Calu3 (cell line): ENCODE measurements around the gene PCSK6. TPM values are rescaled to one million over a fixed set of nuclear protein-coding genes. Genes with fewer than 3 reads are reported as not detected.

Experiments
- BruUV-seq: library from RNA; stranded (reverse); fragments of 400-500 nt; replicated peaks from 2 replicates; lab custom pipeline; 2021; lab: Mats Ljungman, UMichigan
- CTCF ChIA-PET: fragments of 300-600 bp; sonication (Branson Sonifier 250); formaldehyde crosslinking; loops from one replicate; lab custom pipeline; 2022; ENCODE audit warnings: antibody characterized with exemption; lab: Charles Lee
- DNase-seq: peaks from one replicate; pipeline ENCODE4 v3.0.0; 2022
- H3K27ac Mint-ChIP-seq: one replicate; pipeline ENCODE4 v1.8.0; 2022; ENCODE audit warnings: mixed read lengths; ENCODE audit not compliant: unreplicated experiment
- H3K27me3 Mint-ChIP-seq: one replicate; pipeline ENCODE4 v1.8.0; 2022; ENCODE audit warnings: mixed read lengths; ENCODE audit not compliant: unreplicated experiment
- H3K36me3 Mint-ChIP-seq: one replicate; pipeline ENCODE4 v1.8.0; 2022; ENCODE audit warnings: mild to moderate bottlenecking, moderate library complexity, mixed read lengths; ENCODE audit not compliant: insufficient read depth, unreplicated experiment
- H3K4me1 Mint-ChIP-seq: one replicate; pipeline ENCODE4 v1.8.0; 2022; ENCODE audit warnings: mild to moderate bottlenecking, low read depth, mixed read lengths; ENCODE audit not compliant: unreplicated experiment
- H3K4me3 Mint-ChIP-seq: one replicate; pipeline ENCODE4 v1.8.0; 2022; ENCODE audit warnings: mild to moderate bottlenecking, low read depth, moderate library complexity, mixed read lengths; ENCODE audit not compliant: unreplicated experiment
- H3K9me3 Mint-ChIP-seq: one replicate; pipeline ENCODE4 v1.8.0; 2022; ENCODE audit warnings: low read depth, mixed read lengths; ENCODE audit not compliant: unreplicated experiment
- intact Hi-C: fragments of 100-400 bp; cut with micrococcal nuclease; formaldehyde crosslinking; loops from one replicate; pipeline ENCODE4 v1.10.0; 2022; ENCODE audit not compliant: unreplicated experiment
- total RNA-seq: library from RNA; stranded (reverse); gene quantifications from 2 replicates; pipeline ENCODE4 v1.2.3, GENCODE V29; 2022
- TF ChIP-seq, protein P1 (sequence below): fragments of 200-600 bp; IDR thresholded peaks from one replicate; pipeline ENCODE4 v1.8.0; 2022; ENCODE audit warnings: antibody characterized with exemption; ENCODE audit not compliant: unreplicated experiment

The PCSK6 gene
- total RNA-seq, 1 experiment from 2014 or later, result 5.1 TPM

DNA sequence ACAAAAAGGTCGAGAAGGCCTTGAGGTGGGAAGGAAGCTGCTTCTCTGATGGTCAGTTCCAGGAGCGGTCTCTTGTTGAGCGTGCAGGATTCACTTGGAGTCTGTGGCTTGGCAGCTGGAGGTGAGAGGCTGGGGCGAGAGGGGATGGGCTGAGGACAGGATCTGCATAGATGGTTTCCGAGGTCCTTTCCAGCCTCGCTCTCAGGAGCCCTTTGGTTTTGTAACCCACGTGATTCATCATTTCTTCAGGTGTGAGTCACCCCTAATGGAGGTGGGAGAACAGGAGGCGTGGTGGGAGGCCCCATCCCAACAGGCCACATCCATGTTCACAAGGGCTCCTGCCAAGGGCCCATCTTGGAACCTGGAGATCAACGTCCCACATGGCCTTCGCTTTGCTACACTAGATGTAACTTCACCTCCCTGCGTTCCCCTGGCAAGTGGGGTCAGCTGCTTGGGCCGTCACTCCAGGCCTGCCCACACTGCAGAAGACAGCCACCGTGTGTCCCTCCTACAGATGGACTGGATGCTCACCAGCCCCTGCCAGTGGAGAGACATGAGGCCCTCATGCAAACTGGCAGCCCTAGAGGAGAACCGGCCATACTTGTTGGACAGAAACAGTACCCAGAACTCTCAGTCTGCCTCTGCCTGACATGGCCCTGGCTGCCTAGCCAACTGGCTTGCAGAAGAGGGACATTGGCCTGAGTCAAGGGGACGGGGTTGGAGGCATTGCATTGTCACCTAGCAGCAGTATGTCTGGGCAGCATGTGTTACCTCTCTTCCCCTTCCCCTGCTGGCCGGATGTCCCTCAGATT lies 1.6 kb upstream of the PCSK6 start:
- intact Hi-C loops, result no loop called here
- no peak for DNase-seq
- CTCF ChIA-PET, result no interaction called here
- no TSS peak for BruUV-seq
- peaks cover 68% of the 10 kb centered on the region for H3K27me3 Mint-ChIP-seq
- no peak overlapping the region for H3K4me3 Mint-ChIP-seq
- no peaks in the 10 kb centered on the region for H3K9me3 Mint-ChIP-seq
- TF ChIP-seq, protein P1, sequence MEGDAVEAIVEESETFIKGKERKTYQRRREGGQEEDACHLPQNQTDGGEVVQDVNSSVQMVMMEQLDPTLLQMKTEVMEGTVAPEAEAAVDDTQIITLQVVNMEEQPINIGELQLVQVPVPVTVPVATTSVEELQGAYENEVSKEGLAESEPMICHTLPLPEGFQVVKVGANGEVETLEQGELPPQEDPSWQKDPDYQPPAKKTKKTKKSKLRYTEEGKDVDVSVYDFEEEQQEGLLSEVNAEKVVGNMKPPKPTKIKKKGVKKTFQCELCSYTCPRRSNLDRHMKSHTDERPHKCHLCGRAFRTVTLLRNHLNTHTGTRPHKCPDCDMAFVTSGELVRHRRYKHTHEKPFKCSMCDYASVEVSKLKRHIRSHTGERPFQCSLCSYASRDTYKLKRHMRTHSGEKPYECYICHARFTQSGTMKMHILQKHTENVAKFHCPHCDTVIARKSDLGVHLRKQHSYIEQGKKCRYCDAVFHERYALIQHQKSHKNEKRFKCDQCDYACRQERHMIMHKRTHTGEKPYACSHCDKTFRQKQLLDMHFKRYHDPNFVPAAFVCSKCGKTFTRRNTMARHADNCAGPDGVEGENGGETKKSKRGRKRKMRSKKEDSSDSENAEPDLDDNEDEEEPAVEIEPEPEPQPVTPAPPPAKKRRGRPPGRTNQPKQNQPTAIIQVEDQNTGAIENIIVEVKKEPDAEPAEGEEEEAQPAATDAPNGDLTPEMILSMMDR, result no peak
- H3K4me1 Mint-ChIP-seq, result peaks cover under 1% of the 10 kb centered on the region
- no peaks in the 10 kb centered on the region for H3K36me3 Mint-ChIP-seq
- H3K27ac Mint-ChIP-seq, result no peak overlapping the region

DNA sequence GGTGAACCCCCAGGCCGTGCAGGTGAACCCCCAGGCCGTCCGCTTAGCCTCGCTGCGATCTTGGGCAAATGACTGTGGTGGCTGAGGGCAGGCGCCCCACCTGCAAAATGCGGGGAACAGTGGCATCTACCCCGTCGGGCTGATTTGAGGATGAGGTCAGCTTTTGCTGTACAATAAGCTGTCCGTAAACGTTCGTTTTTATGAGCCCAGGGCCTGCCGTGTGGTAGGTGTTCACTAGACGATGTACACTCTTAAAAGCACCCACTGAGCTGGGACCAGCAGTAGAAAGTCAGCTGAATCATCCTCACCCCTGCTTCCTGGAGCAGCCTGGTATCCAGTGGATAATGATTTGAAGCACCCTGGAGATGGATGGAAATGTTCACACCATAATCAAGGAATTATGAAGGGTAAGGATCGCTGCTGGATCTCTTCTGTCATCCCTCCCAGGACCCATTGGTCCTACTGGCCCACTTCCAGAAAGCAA lies 943 bp upstream of the PCSK6 start:
- intact Hi-C loops, result no loop called here
- BruUV-seq, result no TSS peak
- H3K36me3 Mint-ChIP-seq, result no peaks in the 10 kb centered on the region
- CTCF ChIA-PET, result no interaction called here
- peaks cover 68% of the 10 kb centered on the region for H3K27me3 Mint-ChIP-seq
- no peak overlapping the region for H3K27ac Mint-ChIP-seq
- H3K9me3 Mint-ChIP-seq, result no peaks in the 10 kb centered on the region
- TF ChIP-seq, protein P1, result no peak
- no peak for DNase-seq
- H3K4me3 Mint-ChIP-seq, result peak overlapping the region; percentile 13
- no peaks in the 10 kb centered on the region for H3K4me1 Mint-ChIP-seq

DNA sequence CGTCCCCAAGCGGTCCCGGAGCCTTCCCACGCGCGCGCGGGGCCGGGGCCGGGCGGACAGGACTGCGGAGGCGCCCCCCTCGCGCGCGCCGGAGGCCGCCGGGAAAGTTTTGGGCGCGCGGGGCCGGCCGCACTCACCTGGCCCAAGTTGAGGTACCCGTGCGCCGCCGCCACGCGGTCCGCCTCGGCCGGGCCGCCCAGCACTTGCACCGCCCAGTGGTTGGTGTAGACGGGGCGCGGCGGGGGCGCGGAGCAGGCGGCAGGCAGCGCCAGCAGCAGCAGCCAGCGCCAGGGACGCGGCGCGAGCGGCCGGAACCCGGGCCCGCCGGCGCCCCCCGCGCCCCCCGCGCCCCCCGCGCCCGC lies 289 bp downstream of the PCSK6 start:
- no TSS peak for BruUV-seq
- CTCF ChIA-PET, result no interaction called here
- Mint-ChIP-seq H3K4me3 (peak overlapping the region; percentile 28), H3K27ac (no peak overlapping the region), H3K9me3 (no peaks in the 10 kb centered on the region), H3K4me1 (no peaks in the 10 kb centered on the region), H3K36me3 (no peaks in the 10 kb centered on the region), H3K27me3 (peaks cover 61% of the 10 kb centered on the region)
- TF ChIP-seq, protein P1, result no peak
- peak; percentile 73 for DNase-seq
- intact Hi-C loops, result no loop called here

DNA sequence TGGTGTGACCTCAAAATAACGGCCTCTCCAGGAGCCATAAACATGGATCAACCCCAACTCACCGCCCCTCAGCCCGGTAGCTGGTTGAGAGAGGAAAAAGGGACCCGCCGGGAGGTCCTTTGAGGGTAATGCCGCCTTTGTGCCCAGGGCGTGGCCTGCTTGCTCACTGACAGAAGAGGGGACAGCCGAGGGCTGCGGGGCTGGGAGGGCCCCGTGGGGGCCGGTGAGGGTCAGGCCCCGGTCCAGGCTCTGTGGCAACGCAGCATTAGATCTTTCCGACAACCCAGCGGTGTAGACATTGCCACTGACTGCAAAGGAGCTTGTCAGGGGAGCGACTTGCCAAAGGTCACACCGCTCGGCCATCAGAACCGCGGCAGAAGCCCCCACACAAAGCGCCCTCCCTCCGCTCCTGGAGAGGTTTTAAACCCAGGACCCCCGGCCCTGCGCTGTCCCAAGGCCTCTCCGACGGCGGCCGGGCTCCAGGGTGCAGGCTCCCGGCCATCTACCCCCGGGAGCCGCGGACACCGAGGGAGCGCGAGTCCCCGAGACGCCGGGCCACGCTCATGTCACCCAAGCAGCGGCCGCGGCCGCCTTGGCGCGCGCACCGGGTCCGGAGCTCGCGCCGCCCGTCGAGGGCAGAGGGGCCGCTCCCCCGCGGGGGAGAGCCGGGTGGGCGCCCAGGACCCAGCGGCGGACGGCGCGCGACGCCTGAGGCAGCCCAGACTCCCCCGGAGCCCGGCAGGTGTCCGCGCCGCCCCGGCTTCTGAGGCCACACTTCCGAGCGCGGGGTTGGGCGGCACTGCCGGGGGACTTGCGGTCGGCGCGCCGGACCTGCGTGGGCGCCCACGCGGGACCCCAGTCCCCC lies 975 bp downstream of the PCSK6 start:
- peaks cover 54% of the 10 kb centered on the region for H3K27me3 Mint-ChIP-seq
- TF ChIP-seq, protein P1, result no peak
- CTCF ChIA-PET, result interaction anchor here (0.5 kb wide), 1 partner anchor 183 kb away, joined by 3 read pairs; no protein-coding TSS in a partner anchor
- no peaks in the 10 kb centered on the region for H3K36me3 Mint-ChIP-seq
- intact Hi-C loops, result no loop called here
- DNase-seq, result no peak
- no peaks in the 10 kb centered on the region for H3K9me3 Mint-ChIP-seq
- no peak overlapping the region for H3K27ac Mint-ChIP-seq
- H3K4me1 Mint-ChIP-seq, result no peaks in the 10 kb centered on the region
- peak overlapping the region; percentile 28 for H3K4me3 Mint-ChIP-seq
- BruUV-seq, result no TSS peak
